Uterus (tissue), 2 donors: ENCODE results near the gene ZNF71.

Source experiments
- CTCF ChIP-seq, 4 experiments: fragments of 200-600 bp in 2 of 4; fragments of 450-650 bp in 2 of 4; sonication (generic) in 2 of 4; IDR thresholded peaks; one replicate each; pipeline ENCODE4 v1.5.1; 2016 to 2019; ENCODE audit warnings: antibody characterized with exemption in 4 of 4, mild to moderate bottlenecking in 2 of 4, moderate library complexity in 1 of 4
- POLR2A ChIP-seq, 2 donors: fragments of 450-650 bp; IDR thresholded peaks; one replicate each; pipeline ENCODE4 v1.6.1; 2016; ENCODE audit warnings: antibody characterized with exemption in 2 of 2, mild to moderate bottlenecking in 1 of 2, moderate library complexity in 1 of 2

- TF ChIP-seq CTCF (IDR thresholded peaks at IDR 0.05) (no peak), POLR2A (IDR thresholded peaks at IDR 0.05) (no peak)
Measured at GRCh38 chr19:56663931-56664500, 68.9 kb downstream of the ZNF71 start.
